ENCODE results near the gene NRG3.
A peak's percentile ranks its signal among the peaks of the same experiment; 100 is the strongest.

The NRG3 gene

DNA sequence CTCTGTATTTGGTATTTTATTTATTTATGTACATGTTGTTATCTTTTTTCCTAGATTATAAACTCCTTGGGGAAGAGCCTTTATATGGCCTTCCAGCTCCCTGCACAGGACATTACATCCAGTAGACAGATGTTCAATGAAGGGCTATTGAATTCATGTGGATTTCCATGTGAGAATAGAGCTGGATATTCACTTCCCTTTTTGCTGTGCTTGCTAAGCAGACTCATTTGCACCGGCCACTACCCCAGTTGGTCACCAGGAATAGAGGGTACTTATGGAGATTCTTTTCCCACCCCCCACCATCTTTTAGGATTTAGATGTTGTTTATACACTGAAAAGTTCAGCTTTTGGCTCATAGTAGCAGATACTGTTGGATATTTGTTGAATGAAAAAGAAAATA, 374.1 kb downstream of the NRG3 start:
- no peak overlapping the region for H3K4me3 ChIP-seq (ENCODE audit: low read depth, low read length)
- TF ChIP-seq, protein P1, sequence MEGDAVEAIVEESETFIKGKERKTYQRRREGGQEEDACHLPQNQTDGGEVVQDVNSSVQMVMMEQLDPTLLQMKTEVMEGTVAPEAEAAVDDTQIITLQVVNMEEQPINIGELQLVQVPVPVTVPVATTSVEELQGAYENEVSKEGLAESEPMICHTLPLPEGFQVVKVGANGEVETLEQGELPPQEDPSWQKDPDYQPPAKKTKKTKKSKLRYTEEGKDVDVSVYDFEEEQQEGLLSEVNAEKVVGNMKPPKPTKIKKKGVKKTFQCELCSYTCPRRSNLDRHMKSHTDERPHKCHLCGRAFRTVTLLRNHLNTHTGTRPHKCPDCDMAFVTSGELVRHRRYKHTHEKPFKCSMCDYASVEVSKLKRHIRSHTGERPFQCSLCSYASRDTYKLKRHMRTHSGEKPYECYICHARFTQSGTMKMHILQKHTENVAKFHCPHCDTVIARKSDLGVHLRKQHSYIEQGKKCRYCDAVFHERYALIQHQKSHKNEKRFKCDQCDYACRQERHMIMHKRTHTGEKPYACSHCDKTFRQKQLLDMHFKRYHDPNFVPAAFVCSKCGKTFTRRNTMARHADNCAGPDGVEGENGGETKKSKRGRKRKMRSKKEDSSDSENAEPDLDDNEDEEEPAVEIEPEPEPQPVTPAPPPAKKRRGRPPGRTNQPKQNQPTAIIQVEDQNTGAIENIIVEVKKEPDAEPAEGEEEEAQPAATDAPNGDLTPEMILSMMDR (IDR thresholded peaks at IDR 0.05; ENCODE audit: low read depth, low read length): no peak
- DNase-seq (ENCODE audit: low read depth, low spot score): no peak
- in situ Hi-C loops (cut with HindIII; ENCODE audit: low sequenced_read_pairs): no loop called here

DNA sequence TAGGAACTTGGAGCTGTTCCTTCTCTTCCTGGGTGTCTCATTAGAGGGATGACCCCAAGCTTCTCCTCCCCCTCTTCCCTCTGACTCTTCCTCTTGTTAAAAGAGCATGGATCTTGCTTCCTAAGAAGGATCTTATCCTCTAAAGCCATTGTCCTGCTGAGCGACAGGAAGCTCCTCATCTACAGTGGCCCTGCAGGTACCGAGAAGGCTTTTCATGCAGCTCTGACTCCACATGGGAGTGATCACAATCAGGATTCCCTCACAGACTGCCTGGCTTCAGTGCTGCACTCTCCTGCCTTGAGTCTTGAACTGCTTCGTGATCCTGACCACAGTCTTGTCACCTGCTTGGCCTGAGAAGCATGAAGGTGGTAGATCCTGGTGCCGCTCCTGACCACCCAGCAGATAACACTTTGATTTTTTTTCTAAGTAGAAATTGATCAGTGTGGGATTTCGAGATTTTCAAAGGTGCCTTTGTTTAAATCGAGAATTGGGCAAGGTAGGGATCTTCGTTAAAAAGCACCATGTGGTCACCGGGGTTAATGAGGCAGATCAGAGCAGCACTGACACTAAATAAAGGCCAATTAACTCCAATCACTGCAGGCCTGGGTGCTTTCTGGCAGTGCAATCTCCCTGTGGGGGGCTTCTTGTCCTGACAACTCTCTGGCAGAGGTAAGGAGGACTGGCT, 376.4 kb downstream of the NRG3 start:
- TF ChIP-seq, protein P1 (IDR thresholded peaks at IDR 0.05; ENCODE audit: low read depth, low read length): no peak
- no peak for DNase-seq (ENCODE audit: low read depth, low spot score)
- no peak overlapping the region for H3K4me3 ChIP-seq (ENCODE audit: low read depth, low read length)
- in situ Hi-C loops (cut with HindIII; ENCODE audit: low sequenced_read_pairs): no loop called here

DNA sequence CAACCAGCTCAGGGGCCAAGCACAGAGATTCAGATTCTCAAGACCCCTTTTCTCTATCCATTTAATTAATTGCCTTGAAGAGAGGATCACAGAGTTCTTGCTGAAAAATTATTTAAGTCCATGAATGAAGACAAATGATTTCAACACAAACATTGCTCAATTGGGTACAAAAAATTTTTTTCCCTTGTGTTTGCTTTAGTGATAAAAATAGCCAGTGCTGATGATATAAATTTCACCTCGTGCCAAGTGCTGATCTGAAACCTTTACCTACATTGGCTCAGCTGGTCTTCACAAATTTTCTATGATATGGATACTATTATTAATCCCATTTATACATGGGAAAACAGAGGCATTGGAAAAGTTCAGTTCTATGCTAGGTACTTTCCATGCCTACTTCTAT, 377.1 kb downstream of the NRG3 start:
- DNase-seq (ENCODE audit: low read depth, low spot score): no peak
- in situ Hi-C loops (cut with HindIII; ENCODE audit: low sequenced_read_pairs): no loop called here
- H3K4me3 ChIP-seq (ENCODE audit: low read depth, low read length): no peak overlapping the region
- TF ChIP-seq, protein P1 (IDR thresholded peaks at IDR 0.05; ENCODE audit: low read depth, low read length): no peak

DNA sequence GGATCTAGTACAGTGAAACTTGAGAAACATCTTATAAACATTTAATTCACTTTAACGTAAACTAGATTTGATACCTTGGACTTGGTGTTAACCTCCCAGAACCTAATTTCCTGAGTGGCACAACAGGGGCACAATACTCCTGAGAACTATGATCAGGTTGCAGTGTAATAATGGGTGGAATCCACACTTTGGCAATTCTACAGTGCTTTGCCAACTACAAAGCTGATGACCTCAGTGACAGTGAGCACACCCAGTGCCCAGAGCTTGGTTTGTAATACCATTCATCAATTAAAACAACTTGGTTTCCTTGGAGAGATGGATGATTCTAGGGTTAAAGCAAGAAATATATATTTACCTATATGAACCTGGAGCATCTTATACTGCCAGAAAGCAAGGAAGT, 379.2 kb downstream of the NRG3 start:
- DNase-seq (ENCODE audit: low read depth, low spot score): no peak
- TF ChIP-seq, protein P1 (IDR thresholded peaks at IDR 0.05; ENCODE audit: low read depth, low read length): no peak
- H3K4me3 ChIP-seq (ENCODE audit: low read depth, low read length): no peak overlapping the region
- in situ Hi-C loops (cut with HindIII; ENCODE audit: low sequenced_read_pairs): no loop called here

DNA sequence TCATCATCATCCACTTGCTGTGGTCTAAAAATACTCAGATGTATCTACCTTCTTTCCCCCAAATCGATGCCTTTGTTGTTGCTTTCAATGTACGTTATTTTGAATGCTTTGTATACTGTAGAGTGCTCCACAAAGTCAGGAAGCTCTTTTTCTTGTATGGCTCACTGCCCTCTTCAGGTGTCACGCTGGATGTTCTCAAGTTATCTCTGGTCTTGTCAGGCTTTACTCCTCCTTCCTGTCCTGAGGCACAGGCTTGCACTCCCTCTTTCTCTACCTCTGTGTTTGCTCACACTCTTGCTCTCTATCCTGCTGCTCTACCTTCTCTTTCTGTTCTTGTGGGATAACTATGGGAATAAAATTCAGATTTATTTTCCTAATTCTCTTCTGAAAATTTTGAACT, 381.3 kb downstream of the NRG3 start:
- DNase-seq (ENCODE audit: low read depth, low spot score): no peak
- in situ Hi-C loops (cut with HindIII; ENCODE audit: low sequenced_read_pairs): no loop called here
- H3K4me3 ChIP-seq (ENCODE audit: low read depth, low read length): no peak overlapping the region
- TF ChIP-seq, protein P1 (IDR thresholded peaks at IDR 0.05; ENCODE audit: low read depth, low read length): no peak

DNA sequence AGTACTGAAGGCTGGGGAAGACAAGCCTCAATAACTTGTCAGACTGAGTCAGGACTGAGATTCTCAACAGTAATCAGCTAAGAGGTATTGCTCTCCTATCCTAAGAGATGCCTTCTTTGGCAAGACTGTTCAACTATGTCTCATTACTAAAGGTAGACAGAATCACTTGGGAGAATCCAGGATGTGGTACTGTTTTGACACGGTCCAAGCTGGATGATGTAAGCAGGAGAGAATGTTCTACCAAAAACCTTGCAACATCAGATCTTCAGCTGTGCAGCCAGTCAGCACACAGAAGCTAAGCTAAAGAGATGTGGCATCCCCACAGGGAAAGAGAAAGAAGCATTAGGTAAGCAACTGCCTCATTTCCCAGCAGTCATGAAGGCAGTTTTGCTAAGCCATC, 391.4 kb downstream of the NRG3 start:
- in situ Hi-C loops (cut with HindIII; ENCODE audit: low sequenced_read_pairs): no loop called here
- peak; percentile 13 for DNase-seq (ENCODE audit: low read depth, low spot score)
- TF ChIP-seq, protein P1 (IDR thresholded peaks at IDR 0.05; ENCODE audit: low read depth, low read length): no peak

More for the DNA sequence above, 391.4 kb downstream of the NRG3 start:
- H3K4me3 ChIP-seq (ENCODE audit: low read depth, low read length): no peak overlapping the region
